Skeletal muscle tissue (tissue), 4 donors: ENCODE data around the gene PDGFD. TPM values are rescaled to one million over a fixed set of nuclear protein-coding genes. Genes with fewer than 3 reads are reported as not detected.
A peak's percentile ranks its signal among the peaks of the same experiment; 100 is the strongest.

Experiments used
- H3K27ac ChIP-seq: one replicate; pipeline ENCODE4 v1.7.0; 2013; ENCODE audit warnings: mild to moderate bottlenecking, low read depth, low read length, inconsistent platforms
- H3K27me3 ChIP-seq, 3 donors: one replicate each; pipeline ENCODE4 v1.7.0; 2013; ENCODE audit warnings: low read length in 3 of 3; ENCODE audit not compliant: control insufficient read depth in 3 of 3, insufficient read depth in 3 of 3
- H3K36me3 ChIP-seq, 3 donors: one replicate each; pipeline ENCODE4 v1.7.0; 2013; ENCODE audit warnings: low read length in 3 of 3; ENCODE audit not compliant: control insufficient read depth in 3 of 3, insufficient read depth in 3 of 3
- H3K4me1 ChIP-seq, 3 donors: one replicate each; pipeline ENCODE4 v1.7.0; 2013; ENCODE audit warnings: low read length in 3 of 3, mild to moderate bottlenecking in 3 of 3; ENCODE audit not compliant: control insufficient read depth in 3 of 3, insufficient read depth in 3 of 3
- H3K4me3 ChIP-seq, 3 donors: one replicate each; pipeline ENCODE4 v1.7.0; 2013; ENCODE audit warnings: low read length in 3 of 3
- H3K9ac ChIP-seq, 3 donors: one replicate each; pipeline ENCODE4 v1.7.0; 2013; ENCODE audit warnings: low read length in 3 of 3, mild to moderate bottlenecking in 3 of 3, moderate library complexity in 2 of 3, low read depth in 1 of 3
- H3K9me3 ChIP-seq, 3 donors: one replicate each; pipeline ENCODE4 v1.7.0; 2013; ENCODE audit warnings: low read length in 3 of 3; ENCODE audit not compliant: control insufficient read depth in 3 of 3
- total RNA-seq: library from RNA; depleted of rRNA; stranded (reverse); fragments of >200 nt; gene quantifications from one replicate; pipeline ENCODE4 v1.2.3, GENCODE V29; 2014
- donor health status: Osteomylitis.

The PDGFD gene
- total RNA-seq, 1 donor from 2014 or later: 24.0 TPM

DNA sequence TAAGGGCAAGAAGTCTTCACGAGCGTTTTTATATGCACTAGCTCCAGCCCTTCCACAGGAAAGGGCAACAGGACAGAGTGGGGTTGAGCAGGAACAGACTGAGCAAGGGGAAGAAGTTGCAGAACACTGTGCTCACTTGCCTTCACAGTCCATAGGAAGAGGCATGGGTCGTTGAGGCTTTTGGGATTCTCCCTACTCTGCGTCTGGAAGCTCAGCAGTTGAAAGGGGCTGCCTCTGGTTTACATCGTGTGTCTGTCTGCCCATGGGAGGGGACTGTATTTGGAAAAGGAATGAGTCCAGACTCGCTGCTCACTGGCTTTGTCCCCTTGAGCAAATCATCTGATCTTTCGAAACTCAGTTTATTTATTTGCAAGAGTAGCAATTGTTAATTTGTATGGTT lies 1.1 kb upstream of the PDGFD start:
- H3K36me3 ChIP-seq: no peaks in the 10 kb centered on the region
- H3K9ac ChIP-seq: no peak overlapping the region
- H3K9me3 ChIP-seq: no peaks in the 10 kb centered on the region
- H3K4me3 ChIP-seq: no peak overlapping the region
- no peak overlapping the region for H3K27ac ChIP-seq
- H3K27me3 ChIP-seq: peaks cover 3 to 4% (median 3%) of the 10 kb centered on the region in 3 donors
- H3K4me1 ChIP-seq: peaks cover 0 to 6% (median 3%) of the 10 kb centered on the region in 3 donors

DNA sequence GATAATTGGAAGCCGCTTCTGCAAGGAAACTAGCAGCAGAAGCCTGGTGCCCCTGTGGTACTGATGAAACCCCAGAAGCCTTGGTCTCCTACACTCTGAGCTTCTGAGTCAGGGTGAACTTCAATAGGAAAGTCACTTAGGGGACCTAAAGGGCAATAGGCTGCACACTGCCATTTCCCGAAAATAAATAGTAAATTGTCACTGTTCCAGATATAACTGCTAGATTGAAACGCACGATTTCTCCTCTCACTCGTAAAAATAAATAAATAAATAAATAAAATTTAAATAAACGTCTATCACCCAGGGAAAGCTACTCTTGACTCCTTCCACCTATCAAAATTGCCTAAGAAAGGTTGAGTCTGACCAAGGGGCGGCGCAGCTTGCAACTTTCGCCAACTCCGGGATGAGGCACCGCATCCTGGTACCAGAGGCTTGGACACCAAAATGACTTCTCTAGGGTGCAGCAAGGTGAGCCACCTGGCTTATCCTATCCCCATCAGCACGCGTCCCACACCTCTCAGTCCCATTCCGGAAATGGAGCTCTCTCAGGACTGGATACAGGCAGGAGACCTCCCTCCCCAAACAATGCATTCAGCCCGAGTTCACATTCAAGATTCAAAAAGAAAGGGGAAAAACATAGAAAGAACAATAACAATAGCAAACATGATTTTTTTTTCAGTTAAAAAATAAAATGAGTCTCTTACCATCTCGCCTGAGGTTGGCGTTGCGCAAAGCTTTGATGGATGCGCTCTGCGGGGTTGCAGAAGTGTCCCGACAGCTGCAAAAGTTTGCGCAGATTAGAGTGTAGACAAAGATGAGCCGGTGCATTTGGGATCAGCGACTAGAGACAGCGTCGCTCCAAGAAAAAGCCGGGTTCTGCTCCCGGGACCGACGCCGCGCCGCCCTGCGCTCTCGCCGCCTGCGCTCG lies 583 bp downstream of the PDGFD start:
- peaks cover 0 to 6% (median 3%) of the 10 kb centered on the region in 3 donors for H3K4me1 ChIP-seq
- no peaks in the 10 kb centered on the region for H3K36me3 ChIP-seq
- peak overlapping the region in 2 of 3 donors; percentile 6 to 63 for H3K9ac ChIP-seq
- no peak overlapping the region for H3K27ac ChIP-seq
- H3K4me3 ChIP-seq: peak overlapping the region; percentile 60 to 65 (median 63)
- peaks cover 3 to 4% (median 3%) of the 10 kb centered on the region in 3 donors for H3K27me3 ChIP-seq
- no peaks in the 10 kb centered on the region for H3K9me3 ChIP-seq

DNA sequence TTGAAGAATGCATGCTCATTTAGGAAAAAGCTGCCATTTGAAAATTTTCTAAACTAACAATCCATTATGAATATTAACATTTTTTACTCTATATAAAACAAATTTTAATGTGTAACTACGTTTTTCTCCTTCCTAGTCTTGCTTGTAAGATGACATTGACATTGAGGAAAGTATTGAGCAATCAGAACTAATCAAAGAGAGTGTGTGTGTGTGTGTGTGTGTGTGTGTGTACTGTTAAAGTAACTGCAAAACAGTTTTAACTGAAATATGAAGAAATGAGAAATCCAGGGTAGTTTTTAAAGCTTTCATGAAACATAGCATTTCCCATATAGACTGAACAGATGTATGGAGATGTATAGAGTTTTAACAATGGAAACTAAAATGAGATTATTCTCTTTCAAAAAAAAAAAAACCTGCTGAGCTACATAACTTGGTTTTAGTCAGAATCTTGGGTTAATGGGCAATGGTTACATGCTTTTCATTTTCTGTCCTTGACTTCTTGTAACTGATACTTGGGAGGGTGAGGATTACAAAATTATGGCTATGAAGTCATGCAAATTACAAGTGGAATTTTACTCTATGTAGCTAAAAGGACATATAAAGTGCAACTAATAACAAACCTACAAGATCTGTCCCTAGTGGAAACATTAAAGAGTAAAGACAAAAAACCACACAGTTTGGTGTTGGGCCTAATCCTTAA lies 2.0 kb downstream of the PDGFD start:
- Histone ChIP-seq H3K4me1 (peaks cover 0 to 6% (median 3%) of the 10 kb centered on the region in 3 donors), H3K27me3 (peaks cover 3 to 4% (median 3%) of the 10 kb centered on the region in 3 donors), H3K9ac (no peak overlapping the region), H3K4me3 (no peak overlapping the region), H3K27ac (no peak overlapping the region), H3K9me3 (no peaks in the 10 kb centered on the region), H3K36me3 (no peaks in the 10 kb centered on the region)

DNA sequence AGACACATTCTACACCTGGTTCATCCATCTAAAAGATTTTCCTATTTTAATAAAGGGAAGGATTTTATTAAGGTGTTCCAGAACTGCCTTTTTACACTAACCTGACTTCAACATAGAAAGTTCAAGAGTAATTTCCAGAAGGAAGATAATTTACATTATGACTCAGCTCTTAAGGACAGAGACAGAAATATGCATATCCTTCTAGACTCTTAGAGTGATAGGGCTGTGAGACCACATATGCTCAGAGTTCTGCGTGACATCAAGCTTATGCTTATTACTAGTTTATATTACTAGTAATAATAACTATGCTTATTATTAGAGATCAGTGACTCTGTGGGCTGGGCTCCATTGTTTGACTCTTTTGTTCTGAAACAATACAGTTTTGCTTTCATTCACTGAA lies 4.6 kb downstream of the PDGFD start:
- Histone ChIP-seq H3K4me3 (no peak overlapping the region), H3K36me3 (no peaks in the 10 kb centered on the region), H3K9ac (no peak overlapping the region), H3K4me1 (peaks cover 0 to 6% (median 3%) of the 10 kb centered on the region in 3 donors), H3K27ac (no peak overlapping the region), H3K27me3 (peaks cover 3 to 4% (median 3%) of the 10 kb centered on the region in 3 donors), H3K9me3 (no peaks in the 10 kb centered on the region)

DNA sequence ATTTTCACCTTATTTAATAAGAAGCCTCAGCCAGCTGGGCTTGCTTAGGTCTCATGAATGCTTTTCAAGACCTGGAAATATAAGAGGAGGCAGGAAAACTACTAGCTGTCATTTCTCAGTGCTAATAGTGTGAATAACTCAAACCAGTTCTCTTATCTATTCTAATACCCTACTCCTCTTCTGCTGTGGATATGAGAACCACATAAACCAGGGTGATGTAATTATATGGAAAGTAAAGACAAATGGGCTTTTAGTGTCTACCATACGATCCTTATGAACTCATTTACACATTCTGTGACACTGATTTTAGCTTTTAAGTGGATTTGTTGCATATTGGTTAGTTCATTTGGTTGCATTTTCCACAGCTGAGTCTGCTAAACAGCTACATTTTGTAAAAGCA lies 8.6 kb downstream of the PDGFD start:
- Histone ChIP-seq H3K4me1 (no peaks in the 10 kb centered on the region), H3K9me3 (no peaks in the 10 kb centered on the region), H3K36me3 (no peaks in the 10 kb centered on the region), H3K27me3 (no peaks in the 10 kb centered on the region), H3K9ac (no peak overlapping the region), H3K27ac (no peak overlapping the region), H3K4me3 (no peak overlapping the region)

DNA sequence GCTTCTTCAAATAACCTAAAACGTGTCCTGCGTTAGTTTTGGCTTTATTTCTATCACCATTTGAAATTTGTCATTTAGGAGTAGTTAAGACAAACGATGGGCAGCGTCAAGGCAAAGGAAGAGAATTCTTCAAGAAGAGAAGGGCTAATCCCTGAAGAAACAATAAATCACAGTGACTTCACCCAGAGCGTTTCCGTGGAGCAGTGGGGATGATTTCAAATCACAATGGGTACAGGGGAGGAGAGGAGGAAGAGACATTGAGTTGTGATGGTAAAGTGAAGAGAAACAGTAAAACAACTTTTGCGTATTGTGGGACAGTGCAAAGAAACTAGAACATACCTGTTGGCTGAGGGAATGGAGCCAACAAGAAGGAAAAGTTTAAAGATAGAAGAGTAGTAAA lies 9.7 kb downstream of the PDGFD start:
- H3K9me3 ChIP-seq: no peaks in the 10 kb centered on the region
- no peak overlapping the region for H3K27ac ChIP-seq
- no peak overlapping the region for H3K4me3 ChIP-seq
- no peaks in the 10 kb centered on the region for H3K27me3 ChIP-seq
- H3K9ac ChIP-seq: no peak overlapping the region
- H3K4me1 ChIP-seq: no peaks in the 10 kb centered on the region
- H3K36me3 ChIP-seq: no peaks in the 10 kb centered on the region

DNA sequence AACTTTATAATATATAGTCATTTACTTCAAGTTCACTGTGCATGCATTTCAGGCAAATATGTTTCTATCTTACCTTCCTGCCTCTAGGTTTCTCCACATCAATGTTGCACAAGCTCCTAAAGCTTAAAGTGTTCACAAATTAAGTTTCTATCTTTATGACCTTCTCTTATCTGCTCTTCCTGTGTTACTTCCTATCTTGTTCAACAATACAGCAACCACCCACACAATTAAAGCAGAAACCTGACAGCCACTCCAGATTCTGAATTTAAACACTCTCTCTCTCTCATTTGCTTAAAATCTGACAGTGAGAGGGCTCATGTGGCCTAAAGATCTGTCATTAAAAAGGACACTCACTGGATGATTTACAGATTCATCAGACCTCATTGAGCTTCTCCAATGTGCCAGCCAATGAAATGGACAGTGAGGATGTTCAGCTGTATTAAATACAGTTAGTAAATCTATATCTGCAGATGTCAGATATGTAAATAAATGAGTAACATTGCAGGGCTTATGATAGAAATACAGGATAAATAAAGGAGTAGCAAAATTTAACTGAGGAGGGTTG lies 10.9 kb downstream of the PDGFD start:
- H3K27ac ChIP-seq: no peak overlapping the region
- no peaks in the 10 kb centered on the region for H3K36me3 ChIP-seq
- H3K4me1 ChIP-seq: no peaks in the 10 kb centered on the region
- no peaks in the 10 kb centered on the region for H3K27me3 ChIP-seq
- no peak overlapping the region for H3K9ac ChIP-seq
- H3K9me3 ChIP-seq: no peaks in the 10 kb centered on the region
- H3K4me3 ChIP-seq: no peak overlapping the region

DNA sequence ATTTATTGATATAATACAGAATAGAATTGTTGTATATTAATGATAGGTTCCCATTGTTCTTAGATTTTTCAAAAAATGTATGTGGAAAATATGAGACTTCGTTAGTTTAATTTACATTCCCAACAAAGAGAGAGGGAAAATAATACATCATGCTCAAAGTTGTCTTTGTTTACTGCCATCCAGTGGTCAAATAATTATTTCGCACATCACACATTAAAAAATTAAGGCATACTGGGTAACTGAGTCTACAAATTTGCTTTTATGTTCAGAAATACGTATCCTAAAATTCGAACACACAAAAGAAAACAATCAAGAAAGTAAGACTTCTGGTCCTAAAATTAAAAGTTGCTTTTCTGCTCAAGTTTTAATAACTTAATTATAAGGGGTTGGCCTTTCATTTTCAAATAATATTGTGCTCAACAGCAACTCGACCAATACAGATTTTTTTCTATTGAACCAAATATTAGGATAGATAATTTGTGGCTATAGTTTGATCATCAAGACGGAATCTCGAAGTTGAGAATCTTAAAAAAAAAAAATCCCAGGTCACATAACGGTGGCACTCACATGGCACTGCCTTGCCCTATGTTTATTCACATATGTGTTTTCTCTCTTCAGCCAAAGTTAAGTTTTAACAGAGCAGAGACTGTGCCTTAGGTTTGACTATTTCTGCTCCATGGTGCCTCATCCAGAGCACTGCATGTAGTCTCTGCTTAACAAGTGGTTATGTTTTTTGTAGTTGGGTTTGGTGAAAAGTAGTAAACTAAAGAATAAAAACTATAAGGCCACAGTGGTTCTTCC lies 12.3 kb downstream of the PDGFD start:
- Histone ChIP-seq H3K4me3 (no peak overlapping the region), H3K9ac (no peak overlapping the region), H3K9me3 (no peaks in the 10 kb centered on the region), H3K4me1 (no peaks in the 10 kb centered on the region), H3K27me3 (no peaks in the 10 kb centered on the region), H3K27ac (no peak overlapping the region), H3K36me3 (no peaks in the 10 kb centered on the region)

DNA sequence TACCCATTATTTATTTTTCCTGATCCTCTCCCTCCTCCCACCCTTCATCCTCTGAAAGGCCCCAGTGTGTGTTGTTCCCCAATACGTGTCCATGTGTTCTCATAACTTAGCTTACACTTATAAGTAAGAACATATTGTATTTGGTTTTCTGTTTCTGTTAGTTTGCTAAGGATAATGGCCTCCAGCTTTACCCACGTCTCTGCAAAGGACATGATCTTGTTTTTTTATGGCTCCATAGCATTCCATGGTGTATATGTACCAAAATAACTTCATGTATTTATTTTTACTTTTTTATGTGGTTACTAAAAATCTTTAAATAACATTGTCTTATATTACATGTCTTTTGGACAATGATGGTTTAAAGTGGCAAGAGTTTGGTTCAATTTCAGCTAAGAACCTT lies 15.2 kb downstream of the PDGFD start:
- Histone ChIP-seq H3K9me3 (no peaks in the 10 kb centered on the region), H3K4me3 (no peak overlapping the region), H3K27me3 (no peaks in the 10 kb centered on the region), H3K4me1 (no peaks in the 10 kb centered on the region), H3K27ac (no peak overlapping the region), H3K9ac (no peak overlapping the region), H3K36me3 (no peaks in the 10 kb centered on the region)
